CD4-positive, alpha-beta T cell (primary cell): ENCODE measurements around the gene SLC24A3. TPM values are rescaled to one million over a fixed set of nuclear protein-coding genes. Genes with fewer than 3 reads are reported as not detected.

ENCODE experiments used
- ATAC-seq: fragments of 200-7000 bp; cut with Tn5 transposase; one replicate; pipeline ENCODE4 v1.10.0; 2022; ENCODE audit warnings: mild to moderate bottlenecking; ENCODE audit not compliant: poor library complexity
- CTCF ChIA-PET: fragments of 350-600 bp; sonication (Branson Sonifier 250); formaldehyde crosslinking; loops from one replicate; lab custom pipeline; 2021; ENCODE audit warnings: antibody characterized with exemption, inconsistent platforms; lab: Charles Lee
- POLR2A ChIA-PET: fragments of 350-600 bp; sonication (Branson Sonifier 250); formaldehyde crosslinking; loops from one replicate; lab custom pipeline; 2021; ENCODE audit warnings: antibody characterized with exemption, inconsistent platforms; lab: Charles Lee
- DNase-seq, 14 experiments: peaks; one replicate each; pipeline ENCODE4 v3.0.0-alpha.2; 2013 to 2020; ENCODE audit warnings: mixed read lengths in 2 of 14
- H3K27ac ChIP-seq, 2 donors: one replicate each; pipeline versions ENCODE4 v1.5.1 to v1.7.0; 2013; ENCODE audit warnings: low read length in 2 of 2, low read depth in 1 of 2, mild to moderate bottlenecking in 1 of 2
- H3K27me3 ChIP-seq, 2 experiments: 1 replicate in 1 of 2; 2 replicates in 1 of 2; pipeline versions ENCODE4 v1.6.1 to v1.7.0; 2013; ENCODE audit warnings: low read length in 2 of 2, control low read depth in 1 of 2, mild to moderate bottlenecking in 1 of 2, moderate library complexity in 1 of 2; ENCODE audit not compliant: insufficient read depth in 2 of 2, control insufficient read depth in 1 of 2
- H3K36me3 ChIP-seq: one replicate; pipeline ENCODE4 v1.6.1; 2013; ENCODE audit warnings: low read length, control low read depth; ENCODE audit not compliant: insufficient read depth
- H3K4me1 ChIP-seq: one replicate; pipeline ENCODE4 v1.6.1; 2013; ENCODE audit warnings: low read length, control low read depth; ENCODE audit not compliant: insufficient read depth
- H3K4me3 ChIP-seq: one replicate; pipeline ENCODE4 v1.5.1; 2013; ENCODE audit warnings: mild to moderate bottlenecking, low read length, moderate library complexity
- H3K9me3 ChIP-seq, 2 experiments: 1 replicate in 1 of 2; 2 replicates in 1 of 2; pipeline versions ENCODE4 v1.6.1 to v1.7.0; 2013; ENCODE audit warnings: low read length in 2 of 2, mild to moderate bottlenecking in 2 of 2, control low read depth in 1 of 2, moderate library complexity in 1 of 2; ENCODE audit not compliant: control insufficient read depth in 1 of 2, insufficient read depth in 1 of 2
- H3K27ac Mint-ChIP-seq: one replicate; pipeline ENCODE4 v1.8.0; 2020; ENCODE audit warnings: mixed read lengths
- H3K27me3 Mint-ChIP-seq: one replicate; pipeline ENCODE4 v1.8.0; 2021; ENCODE audit warnings: mixed read lengths
- H3K36me3 Mint-ChIP-seq: one replicate; pipeline ENCODE4 v1.8.0; 2021; ENCODE audit warnings: low read depth, mixed read lengths
- H3K4me1 Mint-ChIP-seq: one replicate; pipeline ENCODE4 v1.8.0; 2021; ENCODE audit warnings: low read depth, mixed read lengths
- H3K4me3 Mint-ChIP-seq: one replicate; pipeline ENCODE4 v1.8.0; 2020; ENCODE audit warnings: mild to moderate bottlenecking, mixed read lengths
- H3K9me3 Mint-ChIP-seq: one replicate; pipeline ENCODE4 v1.8.0; 2020; ENCODE audit warnings: mixed read lengths
- CTCF ChIP-seq: fragments of 200-600 bp; IDR thresholded peaks from one replicate; pipeline ENCODE4 v1.8.0; 2022; ENCODE audit warnings: antibody characterized with exemption, mild to moderate bottlenecking
- intact Hi-C, 2 experiments: fragments of 100-400 bp; cut with DNase I in 1 of 2; cut with micrococcal nuclease in 1 of 2; formaldehyde crosslinking; loops; one replicate each; pipeline versions ENCODE4 v1.15.1 to v1.9.0; 2023 to 2025; cut with DNase I, micrococcal nuclease
- total RNA-seq, 174 experiments: library from RNA in 2 of 174; stranded (reverse) in 2 of 174; gene quantifications; one replicate each; pipeline ENCODE4 v1.2.3 and lab custom pipeline; 2021 to 2026

SLC24A3 gene
- total RNA-seq, 2 experiments from 2014 or later: not detected

- H3K27ac Mint-ChIP-seq: no peak overlapping the region
- CTCF ChIA-PET: no interaction called here
- TF ChIP-seq CTCF: no peak
- H3K9me3 ChIP-seq: peaks cover 0 to 6% of the 10 kb centered on the region in 2 experiments
- H3K27me3 Mint-ChIP-seq: no peaks in the 10 kb centered on the region
- no peaks in the 10 kb centered on the region for H3K4me1 ChIP-seq
- no peaks in the 10 kb centered on the region for H3K9me3 Mint-ChIP-seq
- no peak overlapping the region for H3K4me3 ChIP-seq
- ATAC-seq (no peak), DNase-seq (no peak)
- POLR2A ChIA-PET: no interaction called here
- no peak overlapping the region for H3K4me3 Mint-ChIP-seq
- intact Hi-C loops: no loop called here
- H3K27ac ChIP-seq: no peak overlapping the region
- H3K27me3 ChIP-seq: no peaks in the 10 kb centered on the region
- no peaks in the 10 kb centered on the region for H3K36me3 Mint-ChIP-seq
- peaks cover 8% of the 10 kb centered on the region for H3K4me1 Mint-ChIP-seq
- no peaks in the 10 kb centered on the region for H3K36me3 ChIP-seq
These were observed 334.2 kb downstream of the SLC24A3 start for GRCh38 chr20:19546648-19547047.

GRCh38 chr20:19547547-19547946 lies 335.1 kb downstream of the SLC24A3 start:
- no peaks in the 10 kb centered on the region for H3K27me3 ChIP-seq
- ATAC-seq (no peak), DNase-seq (no peak)
- no peaks in the 10 kb centered on the region for H3K9me3 Mint-ChIP-seq
- ChIA-PET POLR2A (no interaction called here), CTCF (no interaction called here)
- H3K36me3 ChIP-seq: no peaks in the 10 kb centered on the region
- H3K27ac ChIP-seq: no peak overlapping the region
- no peaks in the 10 kb centered on the region for H3K36me3 Mint-ChIP-seq
- intact Hi-C loops: no loop called here
- no peak overlapping the region for H3K4me3 Mint-ChIP-seq
- no peak overlapping the region for H3K27ac Mint-ChIP-seq
- peaks cover 0 to 6% of the 10 kb centered on the region in 2 experiments for H3K9me3 ChIP-seq
- H3K4me3 ChIP-seq: no peak overlapping the region
- peaks cover 8% of the 10 kb centered on the region for H3K4me1 Mint-ChIP-seq
- TF ChIP-seq CTCF: no peak
- no peaks in the 10 kb centered on the region for H3K27me3 Mint-ChIP-seq
- H3K4me1 ChIP-seq: no peaks in the 10 kb centered on the region

GRCh38 chr20:19549896-19550295 lies 337.5 kb downstream of the SLC24A3 start:
- Histone ChIP-seq H3K27me3 (no peaks in the 10 kb centered on the region), H3K36me3 (no peaks in the 10 kb centered on the region), H3K4me1 (no peaks in the 10 kb centered on the region), H3K27ac (no peak overlapping the region), H3K4me3 (no peak overlapping the region), H3K9me3 (peaks cover 0 to 6% of the 10 kb centered on the region in 2 experiments)
- intact Hi-C loops: no loop called here
- H3K4me1 Mint-ChIP-seq: no peaks in the 10 kb centered on the region
- no peak for DNase-seq
- H3K27ac Mint-ChIP-seq: no peak overlapping the region
- no peak for ATAC-seq
- CTCF ChIA-PET: interaction anchor here (1.5 kb wide), 1 partner anchor 28 kb away, joined by 3 read pairs; no protein-coding TSS in a partner anchor
- no peak overlapping the region for H3K4me3 Mint-ChIP-seq
- no peak for TF ChIP-seq CTCF
- no peaks in the 10 kb centered on the region for H3K27me3 Mint-ChIP-seq
- H3K9me3 Mint-ChIP-seq: no peaks in the 10 kb centered on the region
- POLR2A ChIA-PET: no interaction called here
- H3K36me3 Mint-ChIP-seq: no peaks in the 10 kb centered on the region
